Uterus (tissue), 2 donors: ENCODE data around the gene TIMM44.

Experiments
- POLR2A ChIP-seq, 2 donors: fragments of 450-650 bp; IDR thresholded peaks; one replicate each; pipeline ENCODE4 v1.6.1; 2016; ENCODE audit warnings: antibody characterized with exemption in 2 of 2, mild to moderate bottlenecking in 1 of 2, moderate library complexity in 1 of 2
- TF ChIP-seq, protein P1 (sequence below), 4 experiments: fragments of 200-600 bp in 2 of 4; fragments of 450-650 bp in 2 of 4; sonication (generic) in 2 of 4; IDR thresholded peaks; one replicate each; pipeline ENCODE4 v1.5.1; 2016 to 2019; ENCODE audit warnings: antibody characterized with exemption in 4 of 4, mild to moderate bottlenecking in 2 of 4, moderate library complexity in 1 of 4

DNA sequence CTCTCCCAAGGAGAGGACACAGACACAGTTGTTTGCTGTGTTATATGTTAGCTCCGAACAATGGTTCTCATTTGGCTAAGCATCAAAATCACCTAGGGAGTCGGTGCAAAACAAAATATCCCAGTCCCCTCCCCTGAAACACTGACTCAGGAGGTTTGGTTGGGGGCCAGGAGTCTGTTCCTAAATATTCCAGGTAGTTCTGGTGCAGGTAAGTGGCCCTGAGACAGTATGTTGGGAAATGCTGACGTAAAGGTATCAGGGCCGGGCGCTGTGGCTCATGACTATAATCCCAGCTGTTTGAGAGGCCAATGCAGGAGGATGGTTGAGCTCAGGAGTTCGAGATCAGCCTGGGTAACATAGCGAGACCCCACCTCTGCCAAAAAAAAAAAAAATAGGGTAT is 42.1 kb downstream of the TIMM44 start:
- TF ChIP-seq, protein P1, sequence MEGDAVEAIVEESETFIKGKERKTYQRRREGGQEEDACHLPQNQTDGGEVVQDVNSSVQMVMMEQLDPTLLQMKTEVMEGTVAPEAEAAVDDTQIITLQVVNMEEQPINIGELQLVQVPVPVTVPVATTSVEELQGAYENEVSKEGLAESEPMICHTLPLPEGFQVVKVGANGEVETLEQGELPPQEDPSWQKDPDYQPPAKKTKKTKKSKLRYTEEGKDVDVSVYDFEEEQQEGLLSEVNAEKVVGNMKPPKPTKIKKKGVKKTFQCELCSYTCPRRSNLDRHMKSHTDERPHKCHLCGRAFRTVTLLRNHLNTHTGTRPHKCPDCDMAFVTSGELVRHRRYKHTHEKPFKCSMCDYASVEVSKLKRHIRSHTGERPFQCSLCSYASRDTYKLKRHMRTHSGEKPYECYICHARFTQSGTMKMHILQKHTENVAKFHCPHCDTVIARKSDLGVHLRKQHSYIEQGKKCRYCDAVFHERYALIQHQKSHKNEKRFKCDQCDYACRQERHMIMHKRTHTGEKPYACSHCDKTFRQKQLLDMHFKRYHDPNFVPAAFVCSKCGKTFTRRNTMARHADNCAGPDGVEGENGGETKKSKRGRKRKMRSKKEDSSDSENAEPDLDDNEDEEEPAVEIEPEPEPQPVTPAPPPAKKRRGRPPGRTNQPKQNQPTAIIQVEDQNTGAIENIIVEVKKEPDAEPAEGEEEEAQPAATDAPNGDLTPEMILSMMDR (IDR thresholded peaks at IDR 0.05): no peak
- no peak for TF ChIP-seq POLR2A (IDR thresholded peaks at IDR 0.05)
